GM19193 (cell line): ENCODE measurements around the gene XPNPEP1.

Experiments
- POLR2A ChIP-seq: IDR thresholded peaks from 4 replicates; pipeline ENCODE4 v1.6.1; 2011; ENCODE audit not compliant: insufficient read depth, insufficient read length; ENCODE audit errors: extremely low read depth

Gene XPNPEP1

GRCh38 chr10:109892931-109893330, 30.4 kb downstream of the XPNPEP1 start:
- no peak for TF ChIP-seq POLR2A

DNA sequence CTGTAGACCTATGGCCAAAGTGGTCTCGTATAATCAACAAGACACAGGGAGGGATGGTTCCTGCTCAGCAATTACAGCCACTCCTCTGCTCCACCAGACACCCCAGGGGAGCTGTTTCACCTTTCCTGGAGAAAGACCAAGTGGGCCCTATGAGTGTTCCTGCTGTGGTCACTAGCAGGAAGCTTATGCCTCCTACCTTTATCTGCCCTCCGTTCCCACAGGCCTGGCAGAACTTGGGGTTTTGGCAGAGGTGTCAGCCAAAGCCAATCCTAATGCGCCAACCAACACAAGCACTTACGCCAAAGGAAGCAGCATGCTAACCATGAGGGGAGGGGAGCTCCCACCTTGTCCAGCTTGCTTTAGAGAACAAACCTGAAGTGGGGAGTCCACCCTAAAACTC, 31.2 kb downstream of the XPNPEP1 start:
- no peak for TF ChIP-seq POLR2A

DNA sequence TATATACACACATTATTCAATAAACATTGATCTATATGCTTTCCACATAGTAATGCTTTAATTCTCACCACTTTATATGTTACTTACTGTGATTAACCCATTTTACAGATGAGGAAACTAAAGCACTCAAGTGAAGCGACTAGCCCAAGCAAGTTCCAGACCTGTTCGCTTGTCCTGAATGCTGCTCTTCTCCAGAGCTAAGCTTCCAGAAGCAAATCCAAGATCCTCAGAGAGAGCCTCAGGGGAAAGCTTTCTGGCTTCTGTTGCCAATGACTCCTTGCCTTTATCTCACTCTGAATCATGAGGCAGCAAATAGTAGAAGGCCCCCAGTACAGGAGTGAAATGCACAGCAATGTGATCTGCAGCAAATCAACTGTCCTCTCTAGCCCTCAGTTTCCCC, 32.2 kb downstream of the XPNPEP1 start:
- no peak for TF ChIP-seq POLR2A

DNA sequence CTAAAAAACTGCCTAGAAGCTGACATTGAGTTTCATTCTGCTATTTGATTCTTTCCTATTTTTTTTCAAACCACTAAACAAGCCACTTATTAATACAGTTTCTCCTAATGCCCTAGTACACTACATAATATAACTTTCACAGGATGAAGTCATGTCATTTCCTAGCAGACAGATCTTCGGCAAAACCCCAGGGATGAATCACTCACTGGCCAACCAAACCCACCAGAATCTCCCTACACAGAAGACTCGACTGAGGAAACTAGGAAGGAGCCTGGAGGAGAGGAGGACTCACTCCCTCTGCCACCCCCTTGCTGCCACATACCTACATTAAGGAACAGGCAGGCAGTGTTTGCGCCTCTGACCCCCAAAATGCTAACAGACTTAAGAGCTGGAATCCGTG, 33.4 kb downstream of the XPNPEP1 start:
- TF ChIP-seq POLR2A, result no peak

- no peak for TF ChIP-seq POLR2A
Observed at GRCh38 chr10:109887776-109888175, 35.5 kb downstream of the XPNPEP1 start.

- no peak for TF ChIP-seq POLR2A
Observed at GRCh38 chr10:109887243-109887642, 36.1 kb downstream of the XPNPEP1 start.

GRCh38 chr10:109886781-109887140, 36.5 kb downstream of the XPNPEP1 start:
- no peak for TF ChIP-seq POLR2A

GRCh38 chr10:109886037-109886780, 37.1 kb downstream of the XPNPEP1 start:
- no peak for TF ChIP-seq POLR2A

- TF ChIP-seq POLR2A, result no peak
Observed at GRCh38 chr10:109883859-109884771, 39.2 kb downstream of the XPNPEP1 start.

DNA sequence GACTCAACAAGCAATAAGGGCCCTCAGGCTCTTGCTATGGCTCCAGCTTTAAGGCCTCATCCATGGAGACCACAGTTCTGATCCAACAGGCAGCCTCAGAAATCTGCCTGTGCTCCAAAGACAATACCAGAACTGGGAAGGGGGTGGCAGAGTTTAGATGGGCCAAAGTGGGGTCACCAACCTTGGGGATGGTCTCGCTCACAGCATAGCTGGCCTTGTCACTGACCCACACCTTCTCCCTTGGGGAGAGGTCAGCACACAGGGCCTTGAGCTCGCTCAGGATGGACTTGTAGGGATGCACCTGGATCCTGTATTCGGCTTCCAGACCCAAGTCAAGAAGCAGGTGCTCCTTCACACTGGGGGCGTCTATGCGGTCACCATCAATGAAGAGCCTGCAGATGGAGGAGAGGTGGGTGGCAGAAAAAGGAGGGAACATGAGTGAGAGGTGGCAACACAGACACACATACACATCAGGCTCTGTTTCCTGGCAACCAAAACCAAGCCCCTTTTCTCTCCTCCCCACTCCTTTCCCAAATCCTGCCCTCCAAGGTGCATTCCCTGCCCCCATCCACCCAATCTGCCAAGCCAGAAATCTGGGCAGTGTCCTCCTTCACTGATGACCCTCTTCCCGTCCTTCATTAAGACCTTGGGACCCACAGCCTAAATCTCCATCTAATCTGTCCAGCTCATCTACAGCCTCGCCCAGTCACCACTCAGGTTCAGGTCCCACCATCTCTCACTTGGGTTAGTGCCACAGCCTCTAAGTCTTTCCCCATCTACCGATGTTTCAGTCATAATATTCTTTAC, 40.9 kb downstream of the XPNPEP1 start:
- TF ChIP-seq POLR2A, result no peak

GRCh38 chr10:109881769-109882057, 41.6 kb downstream of the XPNPEP1 start:
- no peak for TF ChIP-seq POLR2A

DNA sequence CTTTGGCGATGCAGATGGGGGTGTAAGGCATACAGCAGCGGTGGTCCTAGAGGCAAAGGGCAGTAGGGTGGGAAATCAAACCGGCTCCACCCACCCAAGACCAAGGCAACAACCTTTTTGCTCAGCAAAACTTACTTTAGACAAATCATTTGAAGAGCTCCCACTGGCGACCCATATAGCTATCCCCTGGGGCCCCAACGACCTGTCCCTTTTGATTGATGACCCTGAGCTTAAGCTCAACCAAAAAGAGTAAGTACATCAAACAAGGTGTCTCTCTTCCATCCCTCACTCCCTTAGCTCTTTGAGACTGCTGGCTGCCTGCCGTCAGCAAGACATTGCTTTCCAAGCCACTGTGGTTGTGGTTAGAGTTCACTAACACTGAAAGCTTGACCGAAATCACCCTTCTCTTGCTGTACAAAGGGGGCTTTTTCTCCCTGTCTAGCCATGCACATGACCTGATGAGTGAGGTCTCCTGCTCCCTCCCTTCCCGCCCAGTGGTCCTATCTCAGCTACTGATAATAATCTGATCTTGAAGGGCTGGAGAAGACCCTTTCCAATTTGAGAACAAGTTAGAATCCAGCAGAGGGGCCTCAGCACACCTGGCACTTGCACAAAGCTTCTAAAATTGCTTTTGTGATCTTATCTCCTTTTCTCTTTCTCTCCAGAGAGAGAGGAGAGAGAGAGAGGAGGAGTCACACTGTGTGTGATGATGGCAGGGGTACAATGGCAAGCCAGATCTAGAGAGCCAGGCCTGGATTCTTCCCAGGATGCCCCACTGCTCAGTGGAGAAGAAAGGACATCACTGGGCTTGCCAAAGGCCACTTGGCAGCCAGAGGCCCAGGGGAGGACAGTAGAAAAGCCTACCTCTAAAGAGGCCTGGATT, 42.2 kb downstream of the XPNPEP1 start:
- TF ChIP-seq POLR2A, result no peak

DNA sequence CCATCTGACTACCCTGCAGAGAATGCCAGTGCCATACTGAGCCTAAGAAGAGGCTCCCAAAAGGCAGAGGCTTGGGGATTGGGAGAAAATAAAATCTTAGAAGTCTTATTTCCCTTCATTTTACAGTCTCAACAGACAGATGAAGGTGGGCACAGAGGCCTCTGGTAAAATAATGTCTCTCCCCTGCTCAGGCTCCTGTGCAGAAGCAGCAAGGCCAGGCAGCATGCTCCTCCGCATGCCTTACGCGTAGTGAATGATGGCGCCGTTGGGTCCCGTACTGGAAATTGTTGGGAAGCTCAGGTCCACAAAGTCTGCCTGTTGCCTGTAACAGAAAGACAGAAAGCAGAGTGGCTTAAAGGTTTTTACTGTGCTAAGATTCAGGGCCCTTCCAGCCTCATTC, 45.8 kb downstream of the XPNPEP1 start:
- TF ChIP-seq POLR2A, result no peak
